Kidney (tissue), 14 donors: ENCODE data around the gene ZNF830. TPM values are rescaled to one million over a fixed set of nuclear protein-coding genes. Genes with fewer than 3 reads are reported as not detected.

Experiments used
- DNase-seq, 5 donors: peaks; one replicate each; pipeline ENCODE4 v3.0.0-alpha.2; 2013 to 2020
- FAIRE-seq: peaks from 2 replicates; lab custom pipeline; 2012; peaks lifted over from hg19 to GRCh38; lab: Jason Lieb, UNC
- H3K27ac ChIP-seq, 2 donors: one replicate each; pipeline ENCODE4 v1.7.0; 2013; ENCODE audit warnings: low read depth in 2 of 2, low read length in 2 of 2, inconsistent platforms in 1 of 2
- H3K27me3 ChIP-seq: one replicate; pipeline ENCODE4 v1.7.1; 2013; ENCODE audit warnings: low read length, inconsistent platforms; ENCODE audit not compliant: control insufficient read depth, insufficient read depth
- H3K36me3 ChIP-seq, 3 donors: one replicate each; pipeline versions ENCODE4 v1.7.0 to v1.7.1; 2013; ENCODE audit warnings: low read length in 3 of 3, control low read depth in 1 of 3, inconsistent platforms in 1 of 3; ENCODE audit not compliant: insufficient read depth in 3 of 3, control insufficient read depth in 2 of 3
- H3K4me1 ChIP-seq, 3 donors: one replicate each; pipeline versions ENCODE4 v1.7.0 to v1.7.1; 2013; ENCODE audit warnings: low read length in 3 of 3, inconsistent platforms in 1 of 3, low read depth in 1 of 3; ENCODE audit not compliant: control insufficient read depth in 2 of 3, insufficient read depth in 2 of 3
- H3K4me3 ChIP-seq, 3 donors: one replicate each; pipeline versions ENCODE4 v1.7.0 to v1.8.1; 2013; ENCODE audit warnings: low read length in 3 of 3, control low read depth in 1 of 3, inconsistent platforms in 1 of 3
- H3K9ac ChIP-seq, 3 donors: one replicate each; pipeline versions ENCODE4 v1.7.0 to v1.7.1; 2013; ENCODE audit warnings: low read length in 3 of 3, control low read depth in 1 of 3, inconsistent platforms in 1 of 3
- H3K9me3 ChIP-seq, 3 donors: one replicate each; pipeline versions ENCODE4 v1.7.0 to v1.7.1; 2013; ENCODE audit warnings: low read length in 3 of 3, control low read depth in 1 of 3, inconsistent platforms in 1 of 3; ENCODE audit not compliant: control insufficient read depth in 2 of 3, insufficient read depth in 1 of 3
- intact Hi-C: fragments of 100-400 bp; cut with DNase I; formaldehyde crosslinking; loops from one replicate; pipeline ENCODE4 v1.11.1; 2022
- polyA plus RNA-seq: library from polyadenylated mRNA; stranded (reverse); fragments of 350-450 nt; fragmentation: Illumina TruSeq; extraction: RNeasy Lipid Tissue Mini Kit (QIAGEN cat#74804); gene quantifications from one replicate; pipeline ENCODE4 v1.2.3, GENCODE V29; 2014; ENCODE audit warnings: low read depth, low replicate concordance; ENCODE audit not compliant: insufficient read depth
- total RNA-seq: library from RNA; stranded (reverse); fragmentation: NEBNext Ultra II Directional; extraction: Animal tissue kit (Norgen Biotek cat#: 25700); gene quantifications from one replicate; pipeline ENCODE4 v1.2.1, GENCODE V29; 2021
- TF ChIP-seq, protein P1 (sequence below): IDR thresholded peaks from 3 replicates; pipeline ENCODE4 v1.5.1; 2012; ENCODE audit warnings: mild to moderate bottlenecking, moderate library complexity, borderline replicate concordance; ENCODE audit not compliant: insufficient read depth; ENCODE audit errors: extremely low read depth
- donor health status: control.
- donor health status: control.
- donor health status: control.
- donor health status: control.
- donor health status: control.
- donor health status: DM: yes; HTN: yes; CAD: no.
- donor health status: Normal renal cell carcinoma (clear cell type).

ZNF830 gene
- total and polyA plus RNA-seq, 2 donors from 2014 or later: 10.0 to 16.8 TPM

DNA sequence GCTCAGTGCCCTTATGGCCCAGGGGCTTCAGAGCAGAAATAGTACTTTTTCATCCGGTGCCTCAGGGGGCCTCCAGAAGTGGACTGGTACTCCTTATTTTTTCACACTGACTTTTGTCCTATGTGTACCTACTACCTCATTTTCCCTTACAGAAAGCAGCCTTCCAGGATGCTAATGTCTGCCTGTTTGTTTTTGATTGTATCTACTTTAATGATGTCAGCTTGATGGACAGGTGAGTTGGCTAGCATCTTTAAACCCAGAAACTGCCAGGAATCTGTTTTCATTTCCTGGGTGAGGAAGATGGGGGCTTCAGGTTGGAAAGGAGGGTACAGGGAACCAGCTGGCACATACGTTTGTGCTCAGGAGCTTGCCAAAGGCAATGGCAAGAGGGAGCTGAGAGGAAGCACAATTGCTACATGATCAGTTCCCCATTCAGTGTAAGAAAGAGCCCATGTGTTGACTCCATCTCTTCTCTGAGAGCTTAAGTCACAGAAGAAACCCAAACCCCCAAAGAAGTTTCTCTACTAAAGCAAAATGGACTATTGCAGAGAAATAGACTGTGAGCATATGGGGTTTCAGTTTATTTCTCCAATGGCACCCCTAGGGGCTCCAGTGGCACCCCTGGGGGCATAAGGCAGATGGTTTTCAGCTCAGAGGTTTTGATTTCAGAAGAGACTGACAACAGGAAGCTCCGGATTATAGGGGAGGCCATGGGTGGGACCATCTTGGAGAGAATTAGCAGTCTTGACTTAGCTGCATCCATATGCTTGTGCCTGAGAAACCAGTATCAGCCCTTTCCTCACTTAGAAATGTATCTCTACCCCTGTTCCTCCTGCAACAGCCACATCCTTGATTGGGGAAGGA is 35.3 kb downstream of the ZNF830 start:
- intact Hi-C loops: loop anchor here (10.0 kb wide), 1 partner anchor 118 kb away; the partner anchor contains the start of gene RAD51D
- peak overlapping the region in 1 of 2 donors; percentile 66 for H3K27ac ChIP-seq
- H3K36me3 ChIP-seq: peaks cover 10 to 48% (median 25%) of the 10 kb centered on the region in 3 donors
- FAIRE-seq (no peak), DNase-seq (no peak)
- H3K9ac ChIP-seq: no peak overlapping the region
- TF ChIP-seq, protein P1, sequence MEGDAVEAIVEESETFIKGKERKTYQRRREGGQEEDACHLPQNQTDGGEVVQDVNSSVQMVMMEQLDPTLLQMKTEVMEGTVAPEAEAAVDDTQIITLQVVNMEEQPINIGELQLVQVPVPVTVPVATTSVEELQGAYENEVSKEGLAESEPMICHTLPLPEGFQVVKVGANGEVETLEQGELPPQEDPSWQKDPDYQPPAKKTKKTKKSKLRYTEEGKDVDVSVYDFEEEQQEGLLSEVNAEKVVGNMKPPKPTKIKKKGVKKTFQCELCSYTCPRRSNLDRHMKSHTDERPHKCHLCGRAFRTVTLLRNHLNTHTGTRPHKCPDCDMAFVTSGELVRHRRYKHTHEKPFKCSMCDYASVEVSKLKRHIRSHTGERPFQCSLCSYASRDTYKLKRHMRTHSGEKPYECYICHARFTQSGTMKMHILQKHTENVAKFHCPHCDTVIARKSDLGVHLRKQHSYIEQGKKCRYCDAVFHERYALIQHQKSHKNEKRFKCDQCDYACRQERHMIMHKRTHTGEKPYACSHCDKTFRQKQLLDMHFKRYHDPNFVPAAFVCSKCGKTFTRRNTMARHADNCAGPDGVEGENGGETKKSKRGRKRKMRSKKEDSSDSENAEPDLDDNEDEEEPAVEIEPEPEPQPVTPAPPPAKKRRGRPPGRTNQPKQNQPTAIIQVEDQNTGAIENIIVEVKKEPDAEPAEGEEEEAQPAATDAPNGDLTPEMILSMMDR: no peak
- no peaks in the 10 kb centered on the region for H3K9me3 ChIP-seq
- no peaks in the 10 kb centered on the region for H3K27me3 ChIP-seq
- no peak overlapping the region for H3K4me3 ChIP-seq
- H3K4me1 ChIP-seq: peaks cover 0 to 10% (median 9%) of the 10 kb centered on the region in 3 donors

DNA sequence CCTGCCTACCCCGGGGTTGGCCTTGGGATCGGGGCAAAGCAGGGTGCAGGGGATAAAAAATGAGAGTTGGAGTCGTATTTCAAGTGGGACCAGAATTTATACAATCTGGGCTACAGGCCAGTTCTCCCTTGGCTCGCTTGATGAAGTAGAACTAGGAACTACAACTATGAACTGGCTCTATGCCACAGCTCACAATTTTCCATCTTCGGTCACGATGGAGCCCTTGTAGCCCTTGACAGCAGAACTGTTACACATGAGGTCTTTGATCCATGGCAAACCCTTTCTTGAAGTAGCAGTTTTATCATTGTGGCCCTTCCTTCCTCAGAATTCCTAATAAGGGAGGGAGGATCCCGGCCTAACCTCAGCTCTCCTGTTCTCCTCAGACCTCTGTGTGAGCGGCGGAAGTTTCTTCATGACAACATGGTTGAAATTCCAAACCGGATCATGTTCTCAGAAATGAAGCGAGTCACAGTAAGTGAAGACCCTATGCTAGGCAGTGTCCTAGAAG is 36.1 kb downstream of the ZNF830 start:
- no peaks in the 10 kb centered on the region for H3K27me3 ChIP-seq
- no peak overlapping the region for H3K9ac ChIP-seq
- DNase-seq (peak in 4 of 5 donors; percentile 53 to 95 (median 76)), FAIRE-seq (no peak)
- no peak overlapping the region for H3K4me3 ChIP-seq
- H3K27ac ChIP-seq: peak overlapping the region; percentile 19 to 66
- peaks cover 0 to 10% (median 9%) of the 10 kb centered on the region in 3 donors for H3K4me1 ChIP-seq
- peaks cover 7 to 45% (median 18%) of the 10 kb centered on the region in 3 donors for H3K36me3 ChIP-seq
- TF ChIP-seq, protein P1: no peak
- intact Hi-C loops: loop anchor here (10.0 kb wide), 1 partner anchor 117 kb away; the partner anchor contains the start of gene RAD51D
- H3K9me3 ChIP-seq: no peaks in the 10 kb centered on the region

DNA sequence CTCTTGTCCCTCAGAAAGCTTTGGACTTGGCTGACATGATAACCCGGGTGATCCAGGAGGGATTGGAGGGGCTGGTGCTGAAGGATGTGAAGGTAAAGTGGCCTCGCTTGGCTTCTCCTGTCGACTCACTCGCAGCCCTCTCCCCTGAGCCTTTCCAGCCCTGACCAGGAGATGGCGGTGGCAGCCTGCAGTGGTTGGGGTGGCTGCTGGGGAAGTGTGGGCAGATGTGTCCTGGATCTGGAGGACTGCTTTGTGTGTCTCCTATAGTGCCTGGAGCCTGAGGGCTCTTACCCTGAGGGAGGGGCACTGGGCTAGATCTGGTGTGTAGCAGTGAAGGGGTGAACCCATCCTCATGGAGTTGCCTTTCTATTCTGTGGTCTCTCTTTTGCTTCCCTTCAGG is 36.9 kb downstream of the ZNF830 start:
- intact Hi-C loops: loop anchor here (10.0 kb wide), 1 partner anchor 117 kb away; the partner anchor contains the start of gene RAD51D
- Histone ChIP-seq H3K4me3 (no peak overlapping the region), H3K27ac (peak overlapping the region in 1 of 2 donors; percentile 33), H3K27me3 (no peaks in the 10 kb centered on the region), H3K9me3 (no peaks in the 10 kb centered on the region), H3K9ac (no peak overlapping the region), H3K4me1 (peaks cover 0 to 10% (median 9%) of the 10 kb centered on the region in 3 donors), H3K36me3 (peaks cover 4 to 37% (median 11%) of the 10 kb centered on the region in 3 donors)
- DNase-seq (peak in 4 of 5 donors; percentile 47 to 75 (median 58)), FAIRE-seq (no peak)
- TF ChIP-seq, protein P1: peak; percentile 68
